Skin epidermis (tissue), 12 donors: Measurements from ENCODE around the gene IL13RA1.
"Not testable (repeated sequence)": the region's sequence is repeated elsewhere in the genome, so short reads cannot be mapped to it uniquely, and the experiment has no call there.

Source experiments
- H3K27ac ChIP-seq, 21 experiments: fragments of 200-600 bp; sonication (generic) in 11 of 21; one replicate each; pipeline ENCODE4 v1.5.0; 2020; ENCODE audit warnings: mild to moderate bottlenecking in 3 of 21, inconsistent platforms in 2 of 21, moderate library complexity in 2 of 21
- H3K4me3 ChIP-seq, 7 experiments: fragments of 200-600 bp; sonication (generic) in 2 of 7; one replicate each; pipeline ENCODE4 v1.5.0; 2020; ENCODE audit warnings: inconsistent platforms in 2 of 7, mild to moderate bottlenecking in 2 of 7, moderate library complexity in 1 of 7

Gene IL13RA1

GRCh38 chrX:118764122-118764521, 36.7 kb downstream of the IL13RA1 start:
- no peak overlapping the region for H3K27ac ChIP-seq

GRCh38 chrX:118770133-118770760, 42.8 kb downstream of the IL13RA1 start:
- no peak overlapping the region for H3K27ac ChIP-seq
- H3K4me3 ChIP-seq, result no peak overlapping the region

More at GRCh38 chrX:118764122-118764521, 36.7 kb downstream of the IL13RA1 start:
- H3K4me3 ChIP-seq, result no peak overlapping the region

DNA sequence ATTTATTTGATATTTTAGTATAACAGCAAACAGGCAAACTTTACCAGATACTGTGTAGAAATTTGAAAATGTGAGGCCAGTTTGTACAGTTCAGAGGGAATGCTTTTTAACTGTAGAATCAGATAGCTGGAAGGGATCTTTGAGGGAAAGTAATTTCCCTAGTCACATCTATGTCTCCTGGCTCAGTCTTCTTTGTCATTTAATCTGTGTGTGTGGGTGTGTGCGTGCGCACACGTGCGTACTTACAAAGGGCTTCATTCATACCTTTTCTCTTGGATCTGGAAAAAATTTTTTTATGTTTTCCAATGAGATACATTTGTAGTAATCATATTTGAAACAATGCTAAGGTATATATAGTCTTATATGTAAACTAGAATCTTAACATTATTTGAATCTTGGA, 44.6 kb downstream of the IL13RA1 start:
- no peak overlapping the region for H3K4me3 ChIP-seq

DNA sequence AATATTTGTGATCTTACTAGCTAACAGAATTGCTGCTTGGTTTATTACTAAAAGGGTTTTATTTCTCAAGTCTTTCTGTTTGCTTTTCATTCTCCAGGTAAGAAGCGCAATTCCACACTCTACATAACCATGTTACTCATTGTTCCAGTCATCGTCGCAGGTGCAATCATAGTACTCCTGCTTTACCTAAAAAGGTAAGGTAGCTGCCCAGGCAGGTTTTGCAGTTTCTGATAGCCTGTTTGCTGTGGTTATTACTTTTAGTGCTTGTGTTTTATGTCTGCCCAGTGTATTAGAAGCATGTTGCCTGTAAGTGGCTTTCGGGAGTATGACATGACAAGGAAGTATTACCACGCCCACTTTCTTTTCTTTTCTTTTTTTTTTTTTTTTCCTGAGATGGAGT, 46.4 kb downstream of the IL13RA1 start:
- Histone ChIP-seq H3K27ac (no peak overlapping the region), H3K4me3 (no peak overlapping the region)

More for the DNA sequence above, 44.6 kb downstream of the IL13RA1 start:
- H3K27ac ChIP-seq, result no peak overlapping the region

DNA sequence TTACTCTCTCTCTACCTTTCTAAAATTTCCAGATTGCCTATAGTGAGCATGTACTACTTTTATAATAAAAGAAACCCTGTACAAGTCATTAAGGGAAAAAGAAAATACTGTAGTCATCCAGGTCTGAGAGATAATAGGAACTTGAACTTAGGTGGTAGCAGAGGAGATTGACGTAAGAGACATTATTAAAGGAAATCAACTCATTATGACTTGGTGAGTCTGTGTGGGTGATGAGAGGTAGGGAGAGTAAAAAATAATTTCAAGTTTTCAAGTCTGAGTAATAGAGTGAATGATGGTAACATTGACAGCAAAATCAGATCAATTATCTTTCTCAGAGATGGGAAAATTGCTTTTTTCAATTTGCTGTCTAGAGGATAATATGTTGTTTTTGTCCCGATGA, 52.2 kb downstream of the IL13RA1 start:
- Histone ChIP-seq H3K4me3 (no peak overlapping the region), H3K27ac (peak overlapping the region in 1 of 21 experiments; percentile 60)

GRCh38 chrX:118780509-118780908, 53.1 kb downstream of the IL13RA1 start:
- H3K27ac ChIP-seq, result peak overlapping the region in 3 of 21 experiments; percentile 33 to 60 (median 51)
- no peak overlapping the region for H3K4me3 ChIP-seq

- no peak overlapping the region for H3K4me3 ChIP-seq
- peak overlapping the region in 3 of 21 experiments; percentile 33 to 60 (median 51) for H3K27ac ChIP-seq
Observed at GRCh38 chrX:118780911-118781310, 53.5 kb downstream of the IL13RA1 start.

DNA sequence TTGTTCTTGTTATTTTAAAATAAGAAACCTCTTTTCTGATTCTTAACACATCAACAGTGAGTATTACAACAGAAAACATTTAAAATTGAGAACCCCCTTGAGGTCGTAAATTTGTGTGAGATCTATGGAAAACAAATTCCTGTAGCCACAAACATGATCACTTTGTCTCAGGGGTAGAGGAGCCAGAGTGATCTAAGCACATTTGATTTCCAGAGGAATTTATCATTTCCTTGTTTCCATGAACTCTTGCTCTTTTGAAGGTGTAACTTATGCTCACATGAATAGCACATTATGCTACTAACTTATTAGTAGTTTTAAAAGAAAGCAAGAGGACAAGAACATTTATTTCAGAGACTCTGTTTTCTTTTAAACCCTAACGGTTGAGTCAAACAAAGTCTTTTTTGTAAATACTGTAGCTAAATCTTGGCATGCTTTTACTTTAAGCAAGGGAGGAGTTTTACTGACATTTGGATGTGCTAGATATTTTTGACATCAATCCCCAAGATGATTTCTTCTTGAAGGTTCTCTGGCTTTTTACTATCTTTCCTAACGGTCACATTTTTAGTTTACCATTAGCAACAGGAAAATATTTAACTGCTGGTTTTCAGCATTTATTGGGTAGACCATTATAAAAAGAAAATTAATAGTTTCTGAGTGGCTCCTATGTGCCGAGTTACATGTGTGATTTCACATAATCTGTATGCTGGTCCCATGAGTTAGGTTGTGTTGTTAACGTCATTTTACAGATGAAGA, 68.3 kb downstream of the IL13RA1 start:
- no peak overlapping the region for H3K4me3 ChIP-seq
- H3K27ac ChIP-seq, result peak overlapping the region in 2 of 21 experiments; percentile 26 to 31

DNA sequence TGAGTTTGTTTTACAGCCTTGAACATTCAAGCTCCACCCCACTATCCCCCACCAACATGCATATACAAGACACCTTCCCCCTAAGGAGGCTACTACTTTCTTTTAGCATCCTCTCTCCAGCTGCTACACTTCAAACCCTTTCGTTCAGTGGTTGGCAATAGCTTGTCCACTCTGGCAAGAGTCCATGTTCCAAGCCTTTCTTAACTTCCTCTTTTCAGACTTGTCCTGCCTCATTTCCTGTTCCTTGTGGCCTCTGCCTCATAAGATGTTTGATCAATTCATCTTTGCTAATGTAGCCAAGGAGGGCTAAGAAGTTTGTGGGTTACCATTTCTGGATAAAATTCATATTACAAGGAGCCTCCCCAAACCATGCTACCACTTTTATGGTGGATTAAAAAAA, 75.5 kb downstream of the IL13RA1 start:
- H3K4me3 ChIP-seq, result no peak overlapping the region
- H3K27ac ChIP-seq, result no peak overlapping the region

DNA sequence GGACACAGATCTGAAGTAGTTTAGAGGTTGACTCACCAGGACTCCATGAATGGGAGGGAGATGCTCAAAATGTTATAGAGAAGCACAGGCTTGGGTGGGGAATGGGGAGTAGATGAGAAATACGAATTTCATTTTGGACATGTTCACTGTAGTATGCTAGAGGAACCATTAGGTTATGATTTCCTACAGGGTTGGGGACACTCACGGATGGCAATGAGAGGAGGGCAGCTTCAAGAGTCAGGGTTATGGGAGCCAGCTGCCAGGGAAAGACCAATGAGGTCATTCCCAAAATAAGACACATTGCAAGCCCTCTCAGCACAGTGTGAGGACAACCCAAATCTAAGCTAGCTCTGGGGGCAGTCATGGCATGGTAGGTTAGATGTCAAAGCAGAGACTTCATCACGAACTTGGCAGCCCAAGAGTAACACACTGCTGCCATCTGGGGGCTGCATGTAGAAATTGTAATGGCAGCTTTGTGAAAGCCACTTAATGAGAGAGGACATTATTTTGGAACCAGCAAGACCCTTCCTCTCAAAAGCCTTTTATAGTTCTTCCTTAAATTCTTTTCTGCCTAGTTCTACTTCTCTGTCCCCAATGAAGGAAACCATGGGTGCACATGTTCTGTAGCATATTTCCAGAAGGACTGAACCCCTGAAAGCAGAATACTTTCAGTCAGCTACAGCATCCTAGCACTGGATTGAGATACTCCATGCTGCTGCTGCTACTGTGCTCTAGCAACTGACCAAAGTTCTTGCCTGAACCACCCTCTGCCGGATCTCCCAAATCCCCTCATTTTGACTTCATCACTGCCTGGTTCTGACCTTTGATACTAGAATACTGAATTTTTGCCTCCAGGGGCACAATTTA, 80.0 kb downstream of the IL13RA1 start:
- Histone ChIP-seq H3K27ac (no peak overlapping the region), H3K4me3 (no peak overlapping the region)

DNA sequence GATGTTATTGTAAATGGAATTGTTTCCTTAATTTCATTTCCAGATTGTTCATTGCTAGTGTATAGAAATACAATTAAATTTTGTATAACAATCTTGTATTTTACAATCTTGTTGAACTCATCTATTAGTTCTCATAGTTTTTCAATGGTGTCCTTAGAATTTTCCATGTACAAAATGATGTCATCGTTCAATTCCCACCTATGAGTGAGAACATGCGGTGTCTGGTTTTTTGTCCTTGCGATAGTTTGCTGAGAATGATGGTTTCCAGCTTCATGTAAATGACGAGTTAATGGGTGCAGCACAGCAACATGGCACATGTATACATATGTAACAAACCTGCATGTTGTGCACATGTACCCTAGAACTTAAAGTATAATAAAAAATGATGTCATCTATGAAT, 89.9 kb downstream of the IL13RA1 start:
- H3K4me3 ChIP-seq, H3K27ac ChIP-seq: not testable (repeated sequence)

DNA sequence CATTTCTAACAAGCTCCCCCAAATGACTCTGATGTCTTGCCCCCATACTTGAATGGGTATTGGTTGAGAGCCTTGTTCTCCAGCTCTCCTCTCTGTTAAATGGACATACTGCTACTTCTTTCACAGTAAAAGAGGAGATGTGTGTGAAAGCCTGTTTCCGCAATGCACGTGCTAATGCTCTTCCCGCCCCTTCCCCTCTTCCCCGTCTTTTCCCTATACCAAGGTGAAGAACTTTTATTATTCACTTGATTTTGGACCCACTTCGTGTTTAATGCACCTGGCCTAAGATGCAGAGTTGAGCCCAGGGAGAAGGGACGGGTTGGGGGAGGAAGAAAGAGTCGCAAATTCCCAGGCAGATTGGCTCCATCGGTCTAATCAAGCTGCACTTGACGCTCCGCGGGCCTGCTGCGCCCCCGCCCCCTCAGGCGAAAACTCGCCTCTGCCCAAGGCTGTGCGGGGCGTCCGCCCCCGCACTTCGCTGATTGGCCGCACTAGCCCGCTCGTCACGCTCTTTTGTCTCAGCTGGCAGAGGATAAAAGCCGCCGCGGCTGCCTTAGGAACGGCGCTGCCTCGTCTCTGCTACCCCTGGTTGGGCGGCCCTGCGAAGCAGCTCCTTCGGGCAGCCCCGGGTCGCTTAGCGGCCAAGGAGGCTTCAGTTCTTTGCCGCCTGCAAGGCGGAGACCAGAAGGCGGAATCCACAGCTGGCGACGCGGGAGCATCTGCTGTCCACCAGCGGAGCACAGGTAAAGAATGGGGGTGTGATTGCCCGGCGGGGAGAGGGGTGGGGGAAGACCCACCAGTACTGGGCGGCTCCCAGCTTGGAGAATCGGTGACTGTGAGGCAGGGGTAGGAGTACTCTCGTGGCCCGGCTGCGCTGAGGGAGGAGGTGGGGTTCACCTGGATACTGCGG, 96.1 kb downstream of the IL13RA1 start, which contains the start of gene ZCCHC12:
Gene ZCCHC12 (plus strand): TSS at position 562 of the 910 bp plus-strand sequence. CDS start 1,421 bp downstream, outside the sequence.
- no peak within 1 kb of the TSS for H3K27ac ChIP-seq

DNA sequence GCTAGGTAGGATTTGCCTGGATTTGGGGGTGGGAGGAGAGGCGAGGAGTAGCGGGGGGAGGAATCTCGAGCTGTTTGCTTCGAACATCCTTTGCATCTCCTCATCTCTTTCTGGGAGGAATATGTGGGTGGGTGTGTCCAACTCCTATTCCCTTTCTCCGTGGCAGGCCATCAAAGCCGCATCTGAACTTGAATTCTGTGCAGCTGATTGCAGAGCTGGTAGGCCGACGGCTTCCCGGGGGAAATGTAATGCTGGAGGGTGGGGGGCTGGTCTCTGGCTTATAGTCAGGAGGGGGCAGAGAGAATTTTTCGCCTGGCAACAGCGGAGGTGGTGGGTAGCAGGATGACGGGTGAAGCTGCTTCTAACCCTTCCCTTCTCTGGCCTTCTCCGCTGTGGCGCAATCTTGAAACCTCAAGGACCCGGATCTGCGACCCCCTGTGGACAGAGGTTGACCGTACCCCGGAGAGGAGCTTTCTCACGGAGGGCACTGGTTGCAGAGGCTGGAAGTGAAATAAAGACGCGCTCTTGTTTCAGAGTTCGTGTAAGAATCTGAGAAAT, 96.8 kb downstream of the IL13RA1 start:
- Histone ChIP-seq H3K27ac (no peak overlapping the region), H3K4me3 (peak overlapping the region in 1 of 7 experiments; percentile 3)

More for the DNA sequence above, 96.1 kb downstream of the IL13RA1 start, which contains the start of gene ZCCHC12:
- H3K4me3 ChIP-seq, result peak within 1 kb of the TSS in 1 of 7 experiments; percentile 3

GRCh38 chrX:118825227-118825626, 97.8 kb downstream of the IL13RA1 start:
- Histone ChIP-seq H3K4me3 (no peak overlapping the region), H3K27ac (no peak overlapping the region)

- Histone ChIP-seq H3K27ac (no peak overlapping the region), H3K4me3 (peak overlapping the region in 6 of 7 experiments; percentile 17 to 39 (median 26))
Observed at GRCh38 chrX:118839334-118839958, 112.0 kb downstream of the IL13RA1 start.
